HG03103 (cell line): ENCODE data around the gene YIF1A.
"Not testable (repeated sequence)": the region's sequence is repeated elsewhere in the genome, so short reads cannot be mapped to it uniquely, and the experiment has no call there.

Source experiments
- ATAC-seq: cut with Tn5 transposase; IDR thresholded peaks from one replicate; pipeline ENCODE4 v1.9.1; 2021; ENCODE audit warnings: low read depth; ENCODE audit not compliant: unreplicated experiment

YIF1A gene

DNA sequence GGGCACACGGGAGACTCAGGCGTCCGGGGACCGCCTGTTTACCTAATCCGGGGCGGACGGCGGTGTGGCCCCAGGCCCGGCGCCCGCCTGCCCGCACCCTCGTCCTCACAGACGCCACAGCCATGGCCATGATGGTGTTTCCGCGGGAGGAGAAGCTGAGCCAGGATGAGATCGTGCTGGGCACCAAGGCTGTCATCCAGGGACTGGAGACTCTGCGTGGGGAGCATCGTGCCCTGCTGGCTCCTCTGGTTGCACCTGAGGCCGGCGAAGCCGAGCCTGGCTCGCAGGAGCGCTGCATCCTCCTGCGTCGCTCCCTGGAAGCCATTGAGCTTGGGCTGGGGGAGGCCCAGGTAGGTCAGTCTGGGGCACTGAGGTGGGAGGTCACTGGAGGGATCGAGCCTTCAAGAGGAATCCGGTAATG is 30.5 kb downstream of the YIF1A start:
- no peak for ATAC-seq

GRCh38 chr11:66253081-66253480 is 35.9 kb downstream of the YIF1A start:
- not testable (repeated sequence) for ATAC-seq

- no peak for ATAC-seq
Observed at GRCh38 chr11:66251809-66252208, 37.1 kb downstream of the YIF1A start.

GRCh38 chr11:66248903-66249302 is 40.0 kb downstream of the YIF1A start:
- no peak for ATAC-seq

DNA sequence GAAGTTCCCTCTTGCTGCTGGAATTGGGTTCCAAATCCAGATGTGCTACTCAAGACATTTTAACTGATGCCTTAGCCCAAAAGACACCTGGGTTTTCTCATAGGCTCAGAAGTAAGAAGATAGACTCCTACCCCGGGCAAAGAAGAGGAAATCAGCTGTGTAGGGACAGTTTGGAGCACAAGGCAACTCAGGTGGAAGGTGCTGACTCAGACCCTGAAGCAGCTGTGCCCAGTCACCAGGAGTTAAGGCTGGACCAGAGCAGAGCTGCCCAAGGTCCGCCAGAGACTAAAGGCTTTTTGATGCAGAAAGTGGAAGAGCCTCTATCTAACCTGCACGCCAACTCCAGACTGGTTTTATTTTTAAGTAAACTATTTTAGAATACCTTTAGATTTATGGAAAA is 41.1 kb downstream of the YIF1A start:
- ATAC-seq, result no peak

DNA sequence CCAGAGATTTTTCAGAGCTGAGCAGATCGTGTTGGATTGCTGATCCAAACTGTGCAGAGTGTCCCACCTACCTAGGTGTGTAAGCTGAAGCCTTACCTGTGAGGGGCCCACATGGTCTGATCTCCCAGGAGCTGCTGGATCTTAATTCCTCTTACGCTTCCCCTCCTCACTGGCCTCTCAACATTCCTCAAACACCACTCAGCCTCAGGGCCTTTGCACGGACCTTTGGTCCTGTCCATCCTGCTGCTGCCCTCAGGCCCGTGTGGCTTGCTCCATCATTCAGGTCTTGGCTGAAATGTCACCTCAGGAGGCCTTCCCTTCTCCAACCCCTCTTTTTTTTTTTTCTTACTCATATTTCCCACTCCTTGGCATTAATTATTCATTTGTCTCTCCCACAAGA is 41.6 kb downstream of the YIF1A start:
- no peak for ATAC-seq

DNA sequence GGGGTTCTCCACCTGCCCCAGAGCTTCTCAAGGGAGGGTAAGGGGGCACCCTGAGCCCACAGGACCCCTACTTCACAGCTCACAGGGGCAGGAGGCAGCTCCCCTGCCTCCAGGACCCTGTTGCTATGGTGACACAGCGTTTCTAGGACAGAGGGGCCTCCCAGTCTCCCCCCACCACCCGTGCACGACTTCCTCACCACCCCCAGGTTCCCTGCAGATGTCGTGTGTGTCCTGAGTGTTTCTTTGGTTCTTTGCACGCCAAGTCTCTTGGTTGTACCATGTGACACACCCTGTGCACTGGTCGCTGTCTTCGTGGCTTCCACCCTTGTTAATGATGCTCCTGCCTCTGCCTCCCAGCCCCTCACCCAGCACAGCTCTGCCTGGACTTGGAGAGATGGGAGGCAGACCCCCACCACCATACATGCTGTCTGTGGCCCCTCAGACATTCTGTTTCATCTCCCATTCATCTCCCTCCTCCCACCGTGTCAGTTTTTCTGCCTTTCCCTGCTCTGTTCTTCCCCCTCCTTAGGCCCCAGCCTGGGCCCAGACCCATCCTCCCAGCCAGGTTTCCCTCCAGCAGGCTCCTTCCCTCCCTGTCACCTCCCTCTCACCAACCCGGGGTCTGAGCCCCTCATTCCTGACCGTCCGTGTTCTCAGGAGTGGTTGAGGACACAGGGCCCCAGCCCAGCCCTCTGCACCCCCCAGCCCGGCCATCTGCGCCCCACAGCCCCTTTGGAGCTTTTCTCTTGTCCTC is 45.0 kb downstream of the YIF1A start:
- no peak for ATAC-seq

- no peak for ATAC-seq
Observed at GRCh38 chr11:66242095-66242765, 46.7 kb downstream of the YIF1A start.

- no peak for ATAC-seq
Observed at GRCh38 chr11:66240781-66241136, 48.2 kb downstream of the YIF1A start.

GRCh38 chr11:66239998-66240780 is 48.8 kb downstream of the YIF1A start:
- no peak for ATAC-seq

DNA sequence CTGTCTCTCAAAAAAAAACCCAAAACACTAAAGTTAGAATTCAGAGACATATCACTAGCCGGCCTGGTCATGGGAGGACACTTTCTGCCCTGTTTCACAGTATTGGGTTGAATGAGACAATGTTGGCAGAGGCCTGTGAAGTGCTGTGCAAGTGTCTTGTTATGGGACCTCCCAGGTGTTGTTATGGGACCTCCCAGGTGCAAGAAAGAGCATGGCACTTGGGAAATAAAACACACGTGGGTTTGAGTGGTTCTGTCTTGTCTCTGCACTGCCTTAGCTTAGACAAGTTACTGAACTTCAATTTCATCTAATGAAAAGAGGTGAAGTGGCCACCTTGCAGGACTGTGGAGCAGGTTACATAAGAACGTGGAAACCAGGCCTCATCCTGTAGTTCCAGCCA is 49.4 kb downstream of the YIF1A start:
- no peak for ATAC-seq

- ATAC-seq, result no peak
Observed at GRCh38 chr11:66238786-66239413, 50.0 kb downstream of the YIF1A start.

DNA sequence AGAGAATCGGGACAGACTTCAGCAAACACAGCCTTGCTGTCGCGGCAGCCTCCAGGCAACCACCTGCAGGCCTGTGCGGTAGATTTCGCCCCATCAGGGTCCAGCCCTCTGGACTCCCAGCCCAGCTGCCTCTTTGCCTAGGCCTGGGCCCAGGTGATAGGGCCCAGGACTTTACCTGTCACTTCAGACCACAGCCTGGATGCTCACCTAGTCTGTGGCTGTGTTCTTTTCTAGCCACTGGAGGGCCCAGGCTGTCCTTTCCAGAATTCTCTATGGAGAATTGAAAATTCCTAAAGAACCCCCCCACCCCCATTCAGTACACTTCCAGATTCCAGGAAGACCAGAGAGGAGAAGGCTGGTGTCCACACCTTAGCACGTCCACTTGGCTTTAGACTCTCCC is 51.1 kb downstream of the YIF1A start:
- ATAC-seq, result no peak

GRCh38 chr11:66235141-66235540 is 53.8 kb downstream of the YIF1A start:
- no peak for ATAC-seq
